Stimulated activated CD4-positive, alpha-beta T cell treated with anti-CD3 and anti-CD28 coated beads, Interleukin-2, amount 100 ng/mL, for 24 hours (primary cell): Measurements from ENCODE around the gene PAX1.

ENCODE experiments used
- DNase-seq, 2 donors: peaks; one replicate each; pipeline ENCODE4 v3.0.0-alpha.2; 2020

PAX1 gene

GRCh38 chr20:21741266-21741665 is 35.8 kb downstream of the PAX1 start:
- no peak for DNase-seq

GRCh38 chr20:21762646-21763045 is 57.2 kb downstream of the PAX1 start:
- no peak for DNase-seq

- no peak for DNase-seq
Measured at GRCh38 chr20:21767200-21767738, 61.8 kb downstream of the PAX1 start.

- DNase-seq = peak in 1 of 2 donors; percentile 25
Measured at GRCh38 chr20:21767739-21768223, 62.3 kb downstream of the PAX1 start.
